HG02840 (cell line): ENCODE measurements around the gene TENM3.

Experiments
- ATAC-seq: cut with Tn5 transposase; IDR thresholded peaks from one replicate; pipeline ENCODE4 v1.9.1; 2021; ENCODE audit warnings: mild to moderate bottlenecking, moderate library complexity, moderate number of reproducible peaks; ENCODE audit not compliant: unreplicated experiment, low FRiP score

The TENM3 gene

GRCh38 chr4:182843808-182844325 is 600.7 kb downstream of the TENM3 start:
- no peak for ATAC-seq

- ATAC-seq = no peak
These were observed 602.4 kb downstream of the TENM3 start for GRCh38 chr4:182845618-182846017.

GRCh38 chr4:182846036-182846435 is 602.8 kb downstream of the TENM3 start:
- ATAC-seq = no peak

- no peak for ATAC-seq
These were observed 604.6 kb downstream of the TENM3 start for GRCh38 chr4:182847576-182848450.

GRCh38 chr4:182848685-182849084 is 605.5 kb downstream of the TENM3 start:
- ATAC-seq = no peak
